RWPE2 (cell line): ENCODE data around the gene WWOX.
"Not testable (repeated sequence)": the region's sequence is repeated elsewhere in the genome, so short reads cannot be mapped to it uniquely, and the experiment has no call there.

Experiments used
- ATAC-seq: fragments of 200-7000 bp; cut with Tn5 transposase; 3 replicates; pipeline ENCODE4 v1.9.1; 2021; ENCODE audit warnings: low read depth
- DNase-seq: peaks from one replicate; pipeline ENCODE4 v3.0.0-alpha.2; 2020; ENCODE audit warnings: low spot score
- H3K27ac ChIP-seq: fragments of 450-650 bp; 2 replicates; pipeline ENCODE4 v1.5.1; 2017; ENCODE audit warnings: mild to moderate bottlenecking; ENCODE audit not compliant: poor library complexity, severe bottlenecking
- H3K27me3 ChIP-seq: fragments of 250-450 bp; sonication (Bioruptor Pico); 2 replicates; pipeline ENCODE4 v1.5.1; 2021; ENCODE audit warnings: mild to moderate bottlenecking, moderate library complexity; ENCODE audit not compliant: insufficient read depth, poor library complexity, severe bottlenecking
- H3K36me3 ChIP-seq: fragments of 250-450 bp; sonication (Bioruptor Pico); 2 replicates; pipeline ENCODE4 v1.5.1; 2020; ENCODE audit warnings: low read depth, mild to moderate bottlenecking, moderate library complexity
- H3K4me1 ChIP-seq: fragments of 250-450 bp; sonication (Bioruptor Pico); 2 replicates; pipeline ENCODE4 v1.5.1; 2021; ENCODE audit warnings: mild to moderate bottlenecking, moderate library complexity; ENCODE audit not compliant: insufficient read depth, poor library complexity, severe bottlenecking
- H3K4me3 ChIP-seq: fragments of 250-450 bp; sonication (Bioruptor Pico); 2 replicates; pipeline ENCODE4 v1.5.1; 2021; ENCODE audit warnings: mild to moderate bottlenecking, moderate library complexity; ENCODE audit not compliant: severe bottlenecking
- H3K9me3 ChIP-seq: fragments of 250-450 bp; sonication (Bioruptor Pico); 2 replicates; pipeline ENCODE4 v1.5.1; 2021; ENCODE audit warnings: mild to moderate bottlenecking, moderate library complexity; ENCODE audit not compliant: severe bottlenecking
- TF ChIP-seq, protein P1 (sequence below): fragments of 450-650 bp; IDR thresholded peaks from one replicate; pipeline ENCODE4 v1.5.1; 2017; ENCODE audit warnings: mild to moderate bottlenecking, moderate library complexity; ENCODE audit not compliant: poor library complexity, severe bottlenecking

The WWOX gene

DNA sequence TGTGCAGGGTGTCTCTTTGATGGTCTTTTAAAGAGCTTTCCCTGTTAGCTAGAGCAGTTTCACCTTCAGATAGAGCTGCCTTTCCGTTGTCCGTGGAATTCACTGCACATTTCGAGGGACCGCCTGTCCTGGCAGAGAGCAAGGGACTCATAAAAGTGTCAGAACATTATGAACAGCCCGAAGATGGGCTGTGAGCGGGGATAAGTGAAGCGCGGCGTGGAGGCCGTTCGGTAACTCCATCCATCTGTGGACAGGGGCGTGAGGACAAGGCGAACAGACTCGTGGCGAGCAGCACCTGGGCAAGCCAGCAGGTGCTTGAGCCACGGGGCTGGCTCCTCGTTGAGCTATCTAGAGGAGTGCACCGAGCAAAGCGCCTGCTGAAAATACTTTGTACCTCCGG lies 1129.9 kb downstream of the WWOX start:
- Histone ChIP-seq H3K4me1 (no peaks in the 10 kb centered on the region), H3K36me3 (no peaks in the 10 kb centered on the region), H3K4me3 (no peak overlapping the region), H3K9me3 (no peaks in the 10 kb centered on the region), H3K27ac (no peak overlapping the region), H3K27me3 (peaks cover 5% of the 10 kb centered on the region)
- no peak for DNase-seq
- TF ChIP-seq, protein P1, sequence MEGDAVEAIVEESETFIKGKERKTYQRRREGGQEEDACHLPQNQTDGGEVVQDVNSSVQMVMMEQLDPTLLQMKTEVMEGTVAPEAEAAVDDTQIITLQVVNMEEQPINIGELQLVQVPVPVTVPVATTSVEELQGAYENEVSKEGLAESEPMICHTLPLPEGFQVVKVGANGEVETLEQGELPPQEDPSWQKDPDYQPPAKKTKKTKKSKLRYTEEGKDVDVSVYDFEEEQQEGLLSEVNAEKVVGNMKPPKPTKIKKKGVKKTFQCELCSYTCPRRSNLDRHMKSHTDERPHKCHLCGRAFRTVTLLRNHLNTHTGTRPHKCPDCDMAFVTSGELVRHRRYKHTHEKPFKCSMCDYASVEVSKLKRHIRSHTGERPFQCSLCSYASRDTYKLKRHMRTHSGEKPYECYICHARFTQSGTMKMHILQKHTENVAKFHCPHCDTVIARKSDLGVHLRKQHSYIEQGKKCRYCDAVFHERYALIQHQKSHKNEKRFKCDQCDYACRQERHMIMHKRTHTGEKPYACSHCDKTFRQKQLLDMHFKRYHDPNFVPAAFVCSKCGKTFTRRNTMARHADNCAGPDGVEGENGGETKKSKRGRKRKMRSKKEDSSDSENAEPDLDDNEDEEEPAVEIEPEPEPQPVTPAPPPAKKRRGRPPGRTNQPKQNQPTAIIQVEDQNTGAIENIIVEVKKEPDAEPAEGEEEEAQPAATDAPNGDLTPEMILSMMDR: no peak
- ATAC-seq: no peak

DNA sequence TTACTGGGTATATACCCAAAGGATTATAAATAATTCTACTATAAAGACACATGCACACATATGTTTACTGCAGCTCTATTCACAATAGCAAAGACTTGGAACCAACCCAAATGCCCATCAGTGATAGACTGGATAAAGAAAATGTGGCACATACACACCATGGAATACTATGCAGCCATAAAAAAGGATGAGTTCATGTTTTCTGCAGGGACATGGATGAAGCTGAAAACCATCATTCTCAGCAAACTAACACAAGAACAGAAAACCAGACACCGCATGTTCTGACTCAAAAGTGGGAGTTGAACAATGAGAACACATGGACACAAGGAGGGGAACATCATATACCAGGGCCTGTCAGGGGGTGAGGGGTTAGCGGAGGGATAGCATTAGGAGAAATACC lies 1146.2 kb downstream of the WWOX start:
- not testable (repeated sequence) for H3K4me3 ChIP-seq, H3K9me3 ChIP-seq, ATAC-seq, H3K27me3 ChIP-seq, H3K4me1 ChIP-seq, H3K36me3 ChIP-seq, H3K27ac ChIP-seq, DNase-seq

DNA sequence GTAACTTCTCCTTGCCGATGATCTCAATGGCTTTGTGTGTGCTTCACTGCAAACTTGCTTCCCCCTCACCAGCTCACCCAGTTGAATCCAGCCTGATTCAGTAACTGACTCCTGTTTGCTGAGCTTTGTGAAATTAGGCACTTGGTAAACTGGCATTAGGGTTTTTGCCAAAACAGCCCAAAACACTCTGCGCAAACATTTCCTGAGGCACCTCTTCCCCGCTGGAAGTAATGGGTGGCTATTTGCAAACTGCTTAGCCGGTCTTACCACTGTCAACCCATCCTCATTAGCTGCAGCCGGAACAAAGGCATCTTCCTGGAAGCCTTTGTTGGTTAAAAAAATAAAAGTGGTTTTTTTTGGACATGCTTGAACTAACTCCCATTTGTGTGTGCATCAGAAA lies 1147.9 kb downstream of the WWOX start:
- Histone ChIP-seq H3K36me3 (no peaks in the 10 kb centered on the region), H3K27ac (no peak overlapping the region), H3K9me3 (no peaks in the 10 kb centered on the region), H3K27me3 (peaks cover 8% of the 10 kb centered on the region), H3K4me1 (no peaks in the 10 kb centered on the region), H3K4me3 (no peak overlapping the region)
- TF ChIP-seq, protein P1: no peak
- DNase-seq: no peak
- no peak for ATAC-seq

DNA sequence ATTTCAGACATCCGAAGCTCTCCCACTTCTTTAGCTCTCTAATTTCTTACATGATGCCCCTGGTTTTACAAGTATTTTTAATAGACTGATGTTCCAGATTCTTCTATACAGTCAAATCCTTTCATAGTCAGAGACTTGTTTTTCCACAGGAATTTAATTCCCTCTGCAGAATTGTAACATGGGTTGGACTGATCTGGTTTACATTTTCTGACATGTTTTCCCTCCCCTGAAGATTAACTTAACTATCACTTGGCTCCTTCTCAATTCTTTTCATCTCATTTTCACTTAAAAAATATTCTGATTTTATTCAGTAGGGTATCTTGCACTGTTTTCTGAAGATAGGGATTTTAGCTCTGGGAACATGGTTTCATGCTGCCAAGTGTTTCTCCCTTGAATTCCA lies 1148.9 kb downstream of the WWOX start:
- no peaks in the 10 kb centered on the region for H3K9me3 ChIP-seq
- no peak overlapping the region for H3K27ac ChIP-seq
- no peaks in the 10 kb centered on the region for H3K36me3 ChIP-seq
- no peak overlapping the region for H3K4me3 ChIP-seq
- H3K27me3 ChIP-seq: peaks cover 8% of the 10 kb centered on the region
- no peak for DNase-seq
- ATAC-seq: no peak
- TF ChIP-seq, protein P1: no peak
- H3K4me1 ChIP-seq: no peaks in the 10 kb centered on the region

DNA sequence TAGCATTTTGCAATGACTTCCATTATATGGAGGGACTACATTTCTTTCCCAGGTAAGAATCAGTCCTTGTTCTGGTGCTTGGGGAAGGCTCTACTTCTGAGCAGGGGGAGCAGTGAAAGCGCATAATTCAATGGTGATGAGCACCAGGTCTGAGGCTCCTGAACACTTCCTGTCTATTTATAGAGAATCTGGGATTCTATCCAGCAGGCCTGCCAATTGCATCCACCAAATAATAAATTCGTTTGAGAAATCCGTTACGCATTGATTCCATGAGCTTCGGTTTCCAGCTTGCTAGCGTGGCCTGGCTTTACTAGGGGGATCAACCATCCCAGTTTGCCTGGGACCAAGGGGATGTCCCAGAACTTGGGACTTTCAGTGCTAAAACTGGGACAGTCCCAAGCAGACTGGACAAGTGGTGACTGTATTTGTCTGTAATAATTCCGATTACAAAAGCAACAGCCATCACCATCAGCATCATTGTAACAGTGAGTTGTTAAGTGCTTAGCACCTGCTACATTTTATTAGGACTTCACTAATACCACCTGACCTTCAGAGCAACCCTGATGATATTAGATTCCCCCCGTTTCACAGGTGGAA lies 1151.1 kb downstream of the WWOX start:
- Histone ChIP-seq H3K9me3 (no peaks in the 10 kb centered on the region), H3K4me1 (no peaks in the 10 kb centered on the region), H3K36me3 (no peaks in the 10 kb centered on the region), H3K27me3 (peaks cover 8% of the 10 kb centered on the region), H3K4me3 (no peak overlapping the region), H3K27ac (no peak overlapping the region)
- no peak for ATAC-seq
- TF ChIP-seq, protein P1: no peak
- no peak for DNase-seq
